GM19372 (cell line): ENCODE results near the gene PTPRT.

ENCODE experiments used
- ATAC-seq: cut with Tn5 transposase; IDR thresholded peaks from one replicate; pipeline ENCODE4 v1.9.1; 2021; ENCODE audit warnings: mild to moderate bottlenecking, low read depth, moderate library complexity; ENCODE audit not compliant: unreplicated experiment

The PTPRT gene

GRCh38 chr20:42652266-42652665, 537.4 kb downstream of the PTPRT start:
- ATAC-seq, result no peak

GRCh38 chr20:42650191-42650746, 539.4 kb downstream of the PTPRT start:
- ATAC-seq, result no peak

DNA sequence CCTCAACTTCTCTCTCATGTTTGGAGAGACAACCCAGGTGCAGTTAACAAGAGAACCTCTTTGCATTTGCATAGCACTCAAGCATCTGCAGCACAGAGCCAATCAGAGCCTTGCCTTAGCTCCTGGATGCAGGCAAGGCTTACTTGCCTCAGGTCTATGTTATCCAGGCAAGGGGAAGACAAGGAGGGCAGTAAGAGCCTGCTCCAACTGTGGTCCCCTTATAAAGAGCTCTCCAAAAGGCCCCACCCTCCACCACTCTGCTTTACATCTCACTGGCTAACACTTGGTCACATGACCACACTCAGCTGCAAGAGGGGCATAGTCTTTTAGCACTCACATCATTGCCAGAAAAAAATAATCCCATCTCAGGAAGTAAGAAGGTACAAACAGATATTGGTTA, 540.0 kb downstream of the PTPRT start:
- no peak for ATAC-seq

- no peak for ATAC-seq
These were observed 543.5 kb downstream of the PTPRT start for GRCh38 chr20:42646250-42646649.

GRCh38 chr20:42641886-42642285, 547.8 kb downstream of the PTPRT start:
- no peak for ATAC-seq

GRCh38 chr20:42639140-42639539, 550.6 kb downstream of the PTPRT start:
- ATAC-seq, result no peak

GRCh38 chr20:42635699-42636411, 553.9 kb downstream of the PTPRT start:
- no peak for ATAC-seq

DNA sequence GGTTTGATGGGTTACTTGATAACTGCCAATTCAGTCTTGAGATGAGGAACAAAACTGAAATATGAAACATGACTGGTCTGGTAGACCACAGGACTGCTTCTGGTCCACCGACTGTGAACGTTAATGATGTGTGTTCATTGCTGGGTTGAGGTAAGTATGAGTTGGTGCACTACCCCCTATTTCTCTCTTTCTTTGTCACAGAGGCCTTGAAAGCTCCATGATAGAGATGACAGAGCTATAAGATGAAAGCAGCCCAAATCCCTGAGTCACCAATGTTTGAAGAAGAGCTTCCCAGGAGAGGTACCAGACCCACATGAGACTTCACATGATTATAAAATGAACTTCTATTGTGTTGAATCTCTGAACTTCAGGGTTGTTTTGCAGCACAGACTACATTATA, 555.5 kb downstream of the PTPRT start:
- ATAC-seq, result no peak

- no peak for ATAC-seq
These were observed 561.0 kb downstream of the PTPRT start for GRCh38 chr20:42628683-42629082.

- no peak for ATAC-seq
These were observed 576.6 kb downstream of the PTPRT start for GRCh38 chr20:42613076-42613475.

DNA sequence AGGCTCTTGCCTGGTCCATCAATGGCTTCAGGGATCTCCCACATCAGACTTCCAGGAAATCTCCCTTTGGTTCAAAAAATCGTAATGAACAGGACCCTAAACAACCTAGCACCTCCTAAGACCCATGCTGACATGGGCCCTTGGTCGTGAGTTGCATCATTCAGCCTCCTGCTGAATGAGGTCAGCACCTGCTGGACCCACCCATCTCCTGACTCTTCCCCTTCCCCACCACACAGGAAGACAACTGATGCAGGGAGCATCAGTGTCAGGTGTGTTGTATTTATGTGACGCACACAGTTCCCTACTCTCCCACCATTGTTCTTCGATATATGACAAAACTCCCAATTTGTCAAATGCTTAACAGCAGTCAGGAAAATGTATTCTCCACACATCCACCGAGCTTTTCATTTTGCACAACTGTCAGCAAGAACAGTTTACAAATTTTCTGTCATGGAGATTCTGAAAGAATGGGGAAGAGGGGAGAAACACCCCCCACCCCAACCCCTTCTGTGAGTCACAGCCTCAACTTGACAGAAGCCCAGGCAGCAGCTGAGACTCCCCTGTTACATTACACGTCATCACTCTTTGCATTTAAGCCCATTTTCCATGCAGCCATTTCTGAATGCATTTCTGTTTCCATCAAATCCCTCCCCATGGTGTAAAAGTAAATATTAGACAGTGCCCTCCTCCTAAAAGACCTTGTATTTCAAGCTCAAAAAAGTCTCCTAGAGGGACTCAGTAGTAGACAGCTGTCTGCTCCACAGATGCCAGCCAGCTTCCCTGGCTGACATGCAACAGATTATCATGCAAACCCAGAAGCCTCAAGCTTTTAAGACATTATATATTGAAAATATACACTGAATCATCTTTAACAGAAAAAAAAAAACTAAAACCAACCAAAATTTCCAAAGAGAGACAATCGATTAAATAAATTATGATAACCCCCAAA, 577.5 kb downstream of the PTPRT start:
- ATAC-seq, result no peak

GRCh38 chr20:42611423-42611822, 578.3 kb downstream of the PTPRT start:
- ATAC-seq, result no peak

- no peak for ATAC-seq
These were observed 579.6 kb downstream of the PTPRT start for GRCh38 chr20:42610070-42610469.

DNA sequence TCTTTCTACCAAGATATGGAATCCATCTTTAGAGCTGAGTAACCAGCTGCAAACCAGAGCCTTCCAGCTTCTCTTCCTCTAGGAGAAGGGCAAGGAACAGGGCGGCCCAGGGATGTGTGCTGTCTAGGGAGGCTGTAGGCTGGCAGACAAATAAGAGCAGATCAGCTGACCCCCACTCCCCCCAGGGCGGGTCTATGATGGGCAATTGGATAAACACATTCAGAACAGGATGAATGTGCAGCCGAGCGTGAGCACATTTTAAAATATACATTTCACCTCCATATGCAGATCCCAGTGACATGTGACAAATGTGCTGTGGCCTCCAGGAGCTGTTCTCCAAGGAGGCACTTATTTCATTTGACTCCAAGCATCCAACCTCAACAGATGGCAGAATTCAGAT, 580.1 kb downstream of the PTPRT start:
- ATAC-seq, result no peak

DNA sequence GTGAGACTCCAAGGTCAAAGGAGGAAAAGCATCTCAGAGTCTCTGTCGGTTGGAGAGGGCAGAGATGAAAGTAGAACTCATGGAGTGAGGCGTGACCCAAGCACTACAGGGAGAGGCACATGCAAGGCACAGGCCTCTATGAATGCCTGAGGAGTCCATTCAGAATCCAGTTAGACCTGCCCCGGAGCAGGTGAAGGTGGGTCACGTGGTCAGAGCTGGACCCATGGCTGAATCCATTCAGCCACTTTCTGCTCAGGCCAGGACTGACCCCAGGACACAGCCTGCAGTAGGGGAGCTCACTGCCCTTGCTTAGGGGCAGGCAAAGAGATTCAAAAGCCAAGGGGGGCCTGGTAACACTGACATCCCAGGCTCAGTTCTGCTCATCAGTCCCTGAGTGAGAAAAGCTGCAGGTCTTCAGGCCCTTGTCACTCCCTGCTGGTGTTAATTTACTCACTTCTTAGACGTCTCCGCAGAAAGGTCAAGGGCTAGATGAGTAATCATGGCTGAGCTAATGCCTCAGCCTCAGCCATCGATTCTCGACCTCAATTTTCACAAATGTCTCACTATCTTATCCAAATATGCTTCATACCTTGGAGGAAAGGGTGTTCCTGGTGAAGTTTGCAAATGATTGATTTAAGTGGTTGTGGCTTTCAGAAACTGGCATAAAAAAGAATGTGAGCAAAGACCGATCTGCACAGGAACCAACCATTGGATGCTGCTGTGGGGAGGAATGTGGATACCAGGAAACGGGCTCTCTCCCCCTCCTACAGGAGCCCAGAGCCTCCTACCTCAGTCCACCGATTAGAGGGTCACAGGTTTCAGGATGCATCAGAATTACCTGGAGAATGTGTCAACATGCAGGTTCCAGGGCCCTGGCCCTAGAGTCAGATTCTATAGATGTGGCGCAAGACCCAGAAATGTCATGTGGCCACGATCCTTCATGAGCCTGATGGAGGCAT, 584.4 kb downstream of the PTPRT start:
- no peak for ATAC-seq

DNA sequence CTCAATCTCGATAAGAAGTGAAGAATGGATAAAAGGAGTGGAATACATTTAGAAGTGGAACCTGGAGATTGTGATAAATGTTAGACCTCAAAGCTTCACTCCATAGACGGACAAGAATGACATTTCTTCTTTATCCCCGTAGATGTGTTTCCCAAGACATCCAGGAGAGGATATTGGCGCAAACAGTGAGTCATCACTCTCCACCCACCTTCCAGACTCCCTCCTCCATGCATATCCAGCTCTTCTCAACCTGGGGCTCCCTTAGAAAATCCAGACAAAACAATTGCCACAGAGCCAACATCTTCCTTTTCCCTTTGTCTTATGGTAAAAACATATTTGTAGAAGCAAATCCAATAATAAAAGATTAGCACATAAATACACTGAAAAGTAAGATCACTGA, 586.1 kb downstream of the PTPRT start:
- no peak for ATAC-seq

DNA sequence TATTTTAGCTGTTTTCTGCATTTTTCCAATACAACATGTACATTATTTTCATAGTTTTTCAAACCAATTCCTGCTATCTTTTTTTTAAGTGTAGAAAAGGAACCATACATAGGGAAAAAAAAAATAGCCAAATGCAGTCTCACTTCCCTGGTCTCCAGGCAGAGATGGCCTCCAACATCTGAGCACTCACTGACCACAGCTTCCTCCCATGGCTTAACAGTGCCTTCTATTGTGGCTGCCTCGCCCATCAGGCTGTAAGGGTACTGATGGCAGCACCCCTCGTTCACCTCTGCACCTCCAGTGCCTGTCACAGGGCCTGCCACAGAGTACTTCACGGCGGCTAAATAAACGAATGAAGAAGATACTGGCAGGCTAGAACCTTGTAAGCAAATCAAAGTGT, 591.1 kb downstream of the PTPRT start:
- ATAC-seq, result no peak

DNA sequence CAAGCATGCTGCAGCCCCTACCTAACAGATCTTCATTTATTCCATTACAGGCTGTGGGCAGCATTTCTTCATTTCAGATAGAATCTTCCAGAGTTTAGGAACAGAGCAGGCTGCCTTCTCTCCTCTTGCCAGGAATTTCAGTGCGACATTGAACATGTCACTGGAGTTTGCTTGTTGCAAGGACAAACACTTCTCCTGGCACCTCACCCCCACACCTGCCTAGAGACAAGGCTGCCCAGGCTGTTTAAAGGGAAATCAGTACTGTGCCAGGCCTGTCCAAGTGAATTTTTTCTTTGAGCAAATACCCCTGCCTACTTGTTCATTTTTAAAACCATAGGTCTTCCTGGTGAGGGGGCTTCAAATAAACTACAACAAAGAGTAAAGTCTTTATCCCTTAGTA, 594.1 kb downstream of the PTPRT start:
- ATAC-seq, result no peak

GRCh38 chr20:42594659-42595058, 595.0 kb downstream of the PTPRT start:
- ATAC-seq, result no peak

GRCh38 chr20:42594011-42594410, 595.7 kb downstream of the PTPRT start:
- no peak for ATAC-seq
